A673 (cell line): ENCODE measurements around the gene ARHGAP35.

Experiments used
- EZH2 ChIP-seq: fragments of 200-600 bp; sonication (generic); IDR thresholded peaks from 2 replicates; pipeline ENCODE4 v1.6.1; 2017; ENCODE audit warnings: borderline replicate concordance, low read depth, mild to moderate bottlenecking, mixed read lengths, antibody characterized with exemption, low read length; ENCODE audit not compliant: poor library complexity, severe bottlenecking
- TF ChIP-seq, protein P1 (sequence below): fragments of 300-800, 200-600 bp; sonication (generic); conservative IDR thresholded peaks from 2 replicates; pipeline ENCODE4 v1.5.1; 2017; ENCODE audit warnings: low read depth, mild to moderate bottlenecking, antibody characterized with exemption, low read length, moderate library complexity, mixed read lengths

DNA sequence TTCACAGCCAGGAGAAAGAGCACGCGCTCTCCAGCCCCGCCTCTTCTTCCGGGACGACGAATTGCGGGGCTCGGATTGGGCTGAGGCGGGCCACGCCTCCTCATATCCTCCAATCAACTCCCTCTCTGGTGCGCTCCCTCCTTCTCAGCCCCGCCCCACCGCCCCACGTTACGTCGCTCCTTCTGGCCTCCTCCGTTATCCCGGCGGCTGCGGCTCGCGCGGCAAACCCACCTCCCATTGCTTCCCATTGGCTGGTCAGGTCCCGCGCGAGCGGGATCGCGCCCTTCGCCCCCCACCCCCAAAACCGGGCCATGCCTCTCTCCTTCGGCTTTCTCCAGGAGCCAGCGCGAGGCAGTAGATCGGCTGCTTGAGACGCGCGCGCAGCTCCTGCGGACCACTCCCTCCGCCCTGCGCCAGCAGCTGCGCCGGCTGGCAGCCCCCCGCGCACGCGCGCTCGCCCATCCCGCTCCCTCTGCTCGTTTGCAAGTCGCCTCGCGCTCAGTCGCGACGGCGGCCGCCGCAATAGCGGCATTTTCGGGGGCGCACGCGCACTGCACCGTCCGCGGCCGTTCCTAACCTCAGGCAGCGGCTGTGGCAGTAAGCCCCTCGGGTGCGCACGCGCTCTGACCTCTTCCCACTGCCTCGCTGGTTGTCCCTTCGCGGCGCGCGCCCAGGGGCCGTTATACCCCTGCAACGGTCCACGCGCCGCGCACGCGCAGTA is 512 bp upstream of the ARHGAP35 start:
- TF ChIP-seq, protein P1, sequence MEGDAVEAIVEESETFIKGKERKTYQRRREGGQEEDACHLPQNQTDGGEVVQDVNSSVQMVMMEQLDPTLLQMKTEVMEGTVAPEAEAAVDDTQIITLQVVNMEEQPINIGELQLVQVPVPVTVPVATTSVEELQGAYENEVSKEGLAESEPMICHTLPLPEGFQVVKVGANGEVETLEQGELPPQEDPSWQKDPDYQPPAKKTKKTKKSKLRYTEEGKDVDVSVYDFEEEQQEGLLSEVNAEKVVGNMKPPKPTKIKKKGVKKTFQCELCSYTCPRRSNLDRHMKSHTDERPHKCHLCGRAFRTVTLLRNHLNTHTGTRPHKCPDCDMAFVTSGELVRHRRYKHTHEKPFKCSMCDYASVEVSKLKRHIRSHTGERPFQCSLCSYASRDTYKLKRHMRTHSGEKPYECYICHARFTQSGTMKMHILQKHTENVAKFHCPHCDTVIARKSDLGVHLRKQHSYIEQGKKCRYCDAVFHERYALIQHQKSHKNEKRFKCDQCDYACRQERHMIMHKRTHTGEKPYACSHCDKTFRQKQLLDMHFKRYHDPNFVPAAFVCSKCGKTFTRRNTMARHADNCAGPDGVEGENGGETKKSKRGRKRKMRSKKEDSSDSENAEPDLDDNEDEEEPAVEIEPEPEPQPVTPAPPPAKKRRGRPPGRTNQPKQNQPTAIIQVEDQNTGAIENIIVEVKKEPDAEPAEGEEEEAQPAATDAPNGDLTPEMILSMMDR = no peak
- no peak for TF ChIP-seq EZH2
